VCaP (cell line): ENCODE measurements around the gene TCTN2.

ENCODE experiments used
- H3K27ac ChIP-seq: fragments of 450-650 bp; 2 replicates; pipeline ENCODE4 v1.5.1; 2017
- TF ChIP-seq, protein P1 (sequence below): fragments of 450-650 bp; conservative IDR thresholded peaks from 2 replicates; pipeline ENCODE4 v1.5.1; 2017; ENCODE audit warnings: mild to moderate bottlenecking, moderate library complexity

TCTN2 gene

DNA sequence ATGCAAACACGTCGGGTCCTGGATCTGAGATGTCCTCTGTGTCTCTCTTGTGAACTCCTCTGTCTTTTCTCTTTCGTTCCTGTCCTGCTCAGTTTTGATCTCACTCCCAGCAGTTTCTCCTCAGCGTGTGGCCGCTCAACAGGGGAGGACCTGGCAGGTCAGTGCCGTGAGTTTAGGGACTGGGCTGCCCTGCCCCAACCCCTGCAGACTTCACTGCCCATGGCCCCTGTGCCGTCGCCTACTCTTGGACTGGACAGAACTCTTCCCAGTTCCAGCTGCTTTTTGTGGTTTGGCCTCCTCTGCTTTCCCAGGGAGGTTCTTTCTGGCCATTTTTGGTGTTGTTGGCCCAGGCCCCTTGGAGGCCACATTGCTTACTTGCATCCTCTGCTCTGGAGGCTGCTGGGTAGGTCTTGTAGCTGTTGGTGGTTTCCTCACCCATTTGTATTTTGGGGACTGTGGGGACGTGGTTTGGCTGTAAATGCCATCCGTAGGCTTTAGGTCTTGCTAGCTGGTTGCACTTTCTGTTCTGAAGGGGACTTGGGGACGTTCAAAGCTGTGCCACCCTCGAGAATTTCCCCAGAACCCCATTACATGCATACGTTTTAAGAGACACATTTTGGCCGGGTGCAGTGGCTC is 71.1 kb downstream of the TCTN2 start:
- TF ChIP-seq, protein P1, sequence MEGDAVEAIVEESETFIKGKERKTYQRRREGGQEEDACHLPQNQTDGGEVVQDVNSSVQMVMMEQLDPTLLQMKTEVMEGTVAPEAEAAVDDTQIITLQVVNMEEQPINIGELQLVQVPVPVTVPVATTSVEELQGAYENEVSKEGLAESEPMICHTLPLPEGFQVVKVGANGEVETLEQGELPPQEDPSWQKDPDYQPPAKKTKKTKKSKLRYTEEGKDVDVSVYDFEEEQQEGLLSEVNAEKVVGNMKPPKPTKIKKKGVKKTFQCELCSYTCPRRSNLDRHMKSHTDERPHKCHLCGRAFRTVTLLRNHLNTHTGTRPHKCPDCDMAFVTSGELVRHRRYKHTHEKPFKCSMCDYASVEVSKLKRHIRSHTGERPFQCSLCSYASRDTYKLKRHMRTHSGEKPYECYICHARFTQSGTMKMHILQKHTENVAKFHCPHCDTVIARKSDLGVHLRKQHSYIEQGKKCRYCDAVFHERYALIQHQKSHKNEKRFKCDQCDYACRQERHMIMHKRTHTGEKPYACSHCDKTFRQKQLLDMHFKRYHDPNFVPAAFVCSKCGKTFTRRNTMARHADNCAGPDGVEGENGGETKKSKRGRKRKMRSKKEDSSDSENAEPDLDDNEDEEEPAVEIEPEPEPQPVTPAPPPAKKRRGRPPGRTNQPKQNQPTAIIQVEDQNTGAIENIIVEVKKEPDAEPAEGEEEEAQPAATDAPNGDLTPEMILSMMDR: no peak
- H3K27ac ChIP-seq: no peak overlapping the region

DNA sequence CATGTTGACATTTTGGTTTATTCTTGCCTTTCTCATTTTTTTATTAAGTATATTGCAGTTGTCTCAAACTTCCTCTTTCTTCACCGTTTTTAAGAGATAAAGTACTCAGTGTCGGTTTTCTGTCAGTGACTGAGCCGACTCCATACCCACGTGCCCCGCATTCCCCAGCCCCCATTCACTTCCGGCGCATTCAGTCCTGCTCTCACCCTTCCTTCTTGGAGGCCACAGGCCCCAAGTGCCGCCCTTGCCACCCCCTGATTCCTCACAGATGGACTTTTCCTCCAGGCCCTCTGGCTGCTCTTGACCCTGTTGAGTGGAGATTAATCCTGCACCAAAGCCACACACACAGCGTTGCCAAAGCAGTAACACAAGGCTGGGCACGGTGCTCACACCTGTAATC is 72.1 kb downstream of the TCTN2 start:
- TF ChIP-seq, protein P1: no peak
- H3K27ac ChIP-seq: no peak overlapping the region

DNA sequence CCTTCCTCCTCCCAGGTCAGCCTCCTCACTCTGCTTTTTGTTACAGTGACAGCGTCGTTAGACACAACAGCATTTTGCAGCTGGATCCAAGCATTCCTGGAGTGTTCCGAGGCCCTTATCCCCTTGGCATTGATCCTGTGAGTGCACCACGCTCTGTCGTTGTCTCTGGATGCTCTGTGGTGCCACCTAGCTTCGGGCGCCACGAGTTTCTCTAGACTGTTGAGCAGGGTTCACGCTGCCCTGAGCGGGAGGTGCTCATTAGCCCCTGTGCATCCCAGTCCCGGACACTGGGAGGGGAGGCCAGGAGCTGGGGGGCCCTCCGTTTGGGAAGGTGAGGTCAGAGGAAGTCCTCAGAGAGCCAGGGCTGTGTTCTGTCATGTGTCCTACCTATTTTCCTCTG is 73.9 kb downstream of the TCTN2 start:
- no peak overlapping the region for H3K27ac ChIP-seq
- TF ChIP-seq, protein P1: peak; percentile 85

DNA sequence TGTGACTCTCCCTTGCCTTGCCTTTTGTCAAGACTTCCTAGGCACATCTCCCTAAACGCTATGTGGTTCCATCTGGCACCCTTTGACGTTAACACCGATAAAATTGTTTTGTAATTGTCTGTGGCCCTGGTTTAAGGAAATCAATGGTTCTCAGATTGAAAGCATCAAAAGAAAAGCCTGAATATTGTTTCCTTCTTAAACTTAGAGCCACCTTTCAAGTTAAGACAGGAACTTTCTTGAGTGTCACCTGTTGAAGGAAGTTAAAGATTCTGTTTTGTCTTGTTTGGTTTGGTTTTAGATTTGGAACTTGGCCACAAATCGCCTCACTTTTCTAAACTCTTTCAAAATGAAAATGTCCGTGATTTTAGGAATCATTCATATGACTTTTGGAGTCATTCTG is 76.4 kb downstream of the TCTN2 start:
- TF ChIP-seq, protein P1: no peak
- H3K27ac ChIP-seq: no peak overlapping the region

DNA sequence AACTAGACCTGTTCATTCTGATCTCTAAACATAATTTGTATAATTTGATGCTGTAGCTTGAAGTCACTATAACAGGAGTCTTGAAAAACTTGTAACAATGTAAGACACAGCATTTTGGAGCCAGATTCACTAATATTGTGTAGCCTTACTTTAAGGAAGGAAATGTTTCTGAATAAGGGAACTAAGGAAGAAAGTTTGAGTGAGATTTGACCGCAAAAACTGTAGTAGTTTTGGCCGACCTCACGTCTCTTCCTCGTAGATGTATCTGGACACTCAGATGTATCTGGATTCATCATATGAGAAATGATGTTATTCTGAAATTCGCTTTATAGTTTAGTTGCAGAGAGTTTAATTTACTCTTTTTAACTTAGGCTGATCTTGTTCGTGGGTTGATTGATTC is 77.2 kb downstream of the TCTN2 start:
- TF ChIP-seq, protein P1: no peak
- no peak overlapping the region for H3K27ac ChIP-seq

DNA sequence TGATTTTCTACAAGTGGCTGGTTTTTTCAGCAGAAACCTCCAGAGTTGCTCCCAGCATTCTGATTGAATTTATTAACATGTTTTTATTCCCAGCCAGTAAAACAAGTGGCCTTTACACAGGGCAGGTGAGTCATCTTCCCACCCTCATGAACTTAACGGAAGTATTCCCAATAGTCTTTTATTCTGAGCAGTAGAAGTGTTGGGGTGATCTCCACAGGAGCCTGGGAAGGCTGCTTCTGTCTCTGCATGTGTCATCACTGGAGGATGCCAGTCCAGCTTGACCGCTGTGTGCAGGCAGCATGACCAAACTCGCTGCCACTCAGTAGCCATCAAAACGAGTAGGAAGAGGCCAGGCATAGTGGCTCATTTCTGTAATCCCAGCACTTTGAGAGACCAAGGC is 77.7 kb downstream of the TCTN2 start:
- TF ChIP-seq, protein P1: no peak

DNA sequence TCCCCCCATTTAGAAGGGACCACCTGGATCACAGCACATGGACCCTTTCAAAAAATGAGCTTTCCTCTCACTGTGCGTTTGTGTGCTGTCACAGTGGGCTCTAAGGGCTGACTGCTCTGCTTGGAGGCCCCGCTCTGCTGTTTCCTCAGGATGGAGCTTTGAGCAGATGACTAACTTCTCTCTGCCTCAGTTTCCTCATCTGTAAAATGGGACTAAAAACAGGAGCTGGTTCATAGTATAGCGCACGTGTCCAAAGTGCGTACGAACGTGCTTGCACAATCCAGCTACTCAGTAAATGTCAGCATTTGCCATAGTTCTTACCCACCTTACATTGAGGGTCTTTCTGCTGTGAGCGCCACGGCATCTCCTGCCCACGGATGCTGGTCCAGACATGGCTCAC is 78.4 kb downstream of the TCTN2 start:
- no peak overlapping the region for H3K27ac ChIP-seq
- TF ChIP-seq, protein P1: no peak

More for the DNA sequence above, 77.7 kb downstream of the TCTN2 start:
- H3K27ac ChIP-seq: no peak overlapping the region
